DMS53 treated with DMSO at 0.1 percent for 48 hours (cell line): Measurements from ENCODE around the gene PPP3CA.
A peak's percentile ranks its signal among the peaks of the same experiment; 100 is the strongest.

Experiments
- DNase-seq: peaks from one replicate; lab custom pipeline; 2025; ENCODE audit not compliant: unreplicated experiment; lab: John Stamatoyannopoulos, UW

The PPP3CA gene

DNA sequence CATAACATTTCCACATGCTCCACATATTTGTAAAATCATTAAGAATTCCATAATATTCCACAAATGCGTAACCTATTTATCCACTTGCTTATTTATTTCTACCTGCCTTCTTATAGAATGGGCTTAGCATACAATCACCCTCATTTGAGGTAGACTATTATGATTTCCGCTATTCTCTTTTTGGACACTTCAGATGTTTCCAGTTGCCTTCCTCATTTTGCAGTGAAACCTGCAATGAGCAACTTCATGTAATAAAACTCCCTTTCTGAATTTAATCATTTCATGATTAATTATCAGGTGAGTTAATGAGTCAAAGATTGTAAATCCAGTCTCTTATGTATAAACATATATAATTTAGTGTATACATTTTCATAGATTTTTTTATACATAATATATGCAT lies 58.0 kb downstream of the PPP3CA start:
- DNase-seq, result no peak

DNA sequence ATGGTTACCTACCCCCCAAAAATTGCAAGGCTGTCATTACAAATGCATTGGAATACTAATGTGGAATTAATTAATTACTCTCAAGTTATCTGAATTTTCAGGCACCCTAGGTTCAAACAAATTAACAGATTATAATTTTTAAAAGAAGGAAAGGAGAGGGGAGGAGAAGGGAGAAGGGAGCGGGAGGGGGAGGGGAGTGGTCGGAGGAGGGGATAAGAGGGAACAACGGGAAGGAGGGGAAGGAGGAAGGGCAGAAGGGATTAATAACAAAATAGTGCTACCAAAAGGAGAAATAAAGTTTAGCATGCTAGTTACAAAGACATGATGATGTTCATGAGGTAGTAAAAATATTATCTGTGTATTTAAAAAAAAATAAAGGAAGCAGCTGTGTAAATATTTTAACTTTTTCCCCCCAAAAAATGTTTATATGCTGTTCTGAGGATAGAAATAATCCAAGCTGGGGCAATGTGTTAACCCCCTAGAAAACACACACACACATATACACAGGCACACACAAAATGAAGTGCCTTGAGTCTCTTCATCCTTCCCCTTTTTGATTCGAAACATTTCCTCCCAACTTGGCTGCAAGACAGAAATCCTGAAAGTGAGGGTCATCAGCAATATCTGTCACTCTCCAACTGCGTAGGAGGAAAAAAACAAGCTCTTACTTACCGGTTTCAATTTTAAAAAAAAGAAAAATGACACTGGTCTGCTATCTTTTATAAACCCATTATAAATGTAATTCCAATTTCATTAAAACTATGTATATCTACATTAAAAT lies 58.8 kb downstream of the PPP3CA start:
- DNase-seq, result no peak

GRCh38 chr4:101287324-101287723 lies 60.0 kb downstream of the PPP3CA start:
- DNase-seq, result no peak

DNA sequence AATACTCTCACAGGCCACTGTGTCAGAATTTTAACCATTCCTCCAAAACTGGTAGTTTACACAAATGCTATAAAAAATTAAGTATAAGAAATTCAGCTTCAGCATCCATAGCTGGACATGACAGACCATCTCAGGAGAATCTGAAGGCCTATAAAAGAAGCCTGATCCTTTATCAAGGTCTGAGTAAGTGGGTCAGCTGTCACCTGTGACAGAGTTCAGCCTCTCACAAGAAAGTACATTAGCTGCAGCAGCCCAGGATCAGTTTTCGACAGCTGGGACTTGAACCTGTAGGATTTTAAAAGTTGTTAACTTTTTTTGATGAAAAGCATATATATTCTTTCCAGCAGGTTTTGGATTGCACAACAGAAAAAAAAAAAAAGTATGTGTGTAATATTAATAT lies 60.7 kb downstream of the PPP3CA start:
- DNase-seq, result no peak

GRCh38 chr4:101285985-101286384 lies 61.3 kb downstream of the PPP3CA start:
- DNase-seq, result no peak

- no peak for DNase-seq
Measured at GRCh38 chr4:101284546-101284945, 62.8 kb downstream of the PPP3CA start.

- DNase-seq, result no peak
Measured at GRCh38 chr4:101283434-101283833, 63.9 kb downstream of the PPP3CA start.

GRCh38 chr4:101282076-101282844 lies 65.1 kb downstream of the PPP3CA start:
- DNase-seq, result no peak

DNA sequence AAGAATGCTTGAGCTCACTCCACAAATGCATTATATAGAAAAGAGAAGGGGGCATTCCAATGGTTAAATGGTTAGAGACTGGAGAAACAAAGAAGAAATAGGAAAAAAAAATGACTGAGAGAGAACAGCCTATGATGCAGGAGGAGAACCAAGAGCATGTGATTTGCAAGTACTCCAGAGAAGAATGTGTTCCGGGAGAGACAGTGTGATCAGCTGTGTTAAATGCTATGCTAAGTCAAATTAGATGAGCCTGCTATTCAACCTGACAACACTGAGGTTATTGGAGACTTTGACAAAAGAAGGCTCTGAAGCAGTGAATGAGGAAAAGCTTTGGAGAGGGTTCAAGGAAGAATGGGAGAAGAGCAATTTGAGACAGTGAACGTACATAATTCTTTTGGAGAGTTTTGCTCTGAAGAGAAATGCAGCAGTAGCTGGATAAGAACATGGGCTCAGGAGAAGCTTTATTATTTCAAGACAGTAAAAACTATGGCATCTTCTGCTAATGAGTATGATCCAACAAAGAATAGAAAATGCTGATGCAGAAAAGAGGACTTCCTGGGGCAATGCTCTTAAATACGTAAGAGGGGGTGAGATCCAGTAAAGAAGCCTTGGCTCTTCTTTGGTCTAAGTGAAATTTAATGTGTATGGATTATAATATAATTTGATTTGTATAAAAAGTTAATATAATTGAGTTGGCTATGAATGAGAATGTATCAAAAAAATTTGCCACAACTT lies 66.3 kb downstream of the PPP3CA start:
- DNase-seq, result no peak

- no peak for DNase-seq
Measured at GRCh38 chr4:101279377-101279871, 67.9 kb downstream of the PPP3CA start.

DNA sequence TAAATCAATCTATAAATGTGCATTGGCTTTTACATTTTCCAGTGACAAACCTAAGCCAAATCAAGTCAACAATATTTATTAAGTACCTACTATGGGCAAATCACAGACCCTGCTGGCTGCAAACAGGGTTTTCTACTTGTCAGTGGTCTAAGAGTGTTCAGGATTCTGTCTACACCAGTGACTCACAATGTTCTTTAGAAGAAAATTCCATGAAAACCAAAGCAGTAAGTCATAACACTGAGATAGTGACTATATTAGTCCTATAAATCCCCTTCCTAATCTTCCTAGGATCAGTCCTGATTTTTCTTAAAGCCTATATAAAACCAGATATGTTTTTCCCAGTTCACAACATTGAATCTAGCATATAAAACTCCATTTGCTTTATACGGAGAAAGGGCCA lies 69.7 kb downstream of the PPP3CA start:
- no peak for DNase-seq

DNA sequence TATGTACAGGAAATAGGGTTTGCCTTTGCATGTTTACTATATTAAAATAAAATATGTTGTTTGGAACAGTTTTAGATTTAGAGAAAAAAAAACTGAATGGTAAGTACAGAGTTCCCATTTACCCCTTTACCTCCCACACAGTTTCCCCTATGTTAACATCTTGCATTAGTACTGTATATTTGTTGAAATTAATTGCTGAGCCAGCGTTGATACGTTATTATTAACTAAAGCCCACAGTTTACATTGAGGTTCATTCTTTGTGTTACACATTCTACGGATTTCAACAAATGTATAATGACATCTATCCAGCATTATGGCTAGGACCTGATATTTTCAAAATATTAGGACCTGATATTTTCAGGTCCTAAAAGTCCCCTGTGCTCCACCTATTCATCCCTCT lies 70.7 kb downstream of the PPP3CA start:
- DNase-seq, result no peak

- no peak for DNase-seq
Measured at GRCh38 chr4:101274888-101275752, 72.2 kb downstream of the PPP3CA start.

- no peak for DNase-seq
Measured at GRCh38 chr4:101271516-101271915, 75.8 kb downstream of the PPP3CA start.

GRCh38 chr4:101269682-101270081 lies 77.6 kb downstream of the PPP3CA start:
- no peak for DNase-seq

GRCh38 chr4:101265816-101266172 lies 81.5 kb downstream of the PPP3CA start:
- DNase-seq, result peak; percentile 9

GRCh38 chr4:101264993-101265815 lies 82.1 kb downstream of the PPP3CA start:
- DNase-seq, result no peak

- no peak for DNase-seq
Measured at GRCh38 chr4:101264512-101264911, 82.8 kb downstream of the PPP3CA start.

DNA sequence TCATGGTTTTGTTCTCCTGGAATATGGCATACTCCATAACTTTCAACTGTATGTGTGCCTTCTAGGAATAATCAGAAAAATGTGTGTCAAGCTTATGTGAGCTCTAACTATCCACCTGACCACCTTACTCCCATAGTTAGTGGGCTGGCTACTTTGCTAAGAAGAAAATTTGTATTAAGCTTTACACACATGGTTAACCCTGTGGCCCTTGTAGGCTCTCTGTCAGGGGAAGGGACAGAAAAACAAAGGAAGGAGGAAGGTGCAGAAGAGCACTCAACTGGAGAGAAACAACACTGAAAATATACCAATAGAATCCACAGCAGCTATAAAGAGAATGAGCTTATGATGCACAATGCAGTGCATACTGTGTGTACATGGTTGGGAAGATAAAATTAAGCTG lies 84.6 kb downstream of the PPP3CA start:
- no peak for DNase-seq

- DNase-seq, result no peak
Measured at GRCh38 chr4:101259876-101260275, 87.5 kb downstream of the PPP3CA start.
